HL-60 (cell line): Measurements from ENCODE around the gene LSM2.
A peak's percentile ranks its signal among the peaks of the same experiment; 100 is the strongest.
"Not testable (repeated sequence)": the region's sequence is repeated elsewhere in the genome, so short reads cannot be mapped to it uniquely, and the experiment has no call there.

Source experiments
- DNase-seq, 2 experiments: peaks; one replicate each; pipeline ENCODE4 v3.0.0-alpha.2; 2010 to 2020; ENCODE audit warnings: low read depth in 1 of 2, low spot score in 1 of 2
- H3K27ac ChIP-seq: fragments of 250-450 bp; sonication (Bioruptor Pico); replicated peaks from 2 replicates; pipeline ENCODE4 v1.5.1; 2020; ENCODE audit warnings: mild to moderate bottlenecking, moderate library complexity
- H3K27me3 ChIP-seq: fragments of 250-450 bp; sonication (Bioruptor Pico); 2 replicates; pipeline ENCODE4 v1.5.1; 2021; ENCODE audit warnings: mild to moderate bottlenecking, moderate library complexity; ENCODE audit not compliant: insufficient read depth, poor library complexity, severe bottlenecking
- H3K4me3 ChIP-seq: replicated peaks from 2 replicates; pipeline ENCODE4 v1.5.1; 2011; ENCODE audit warnings: mild to moderate bottlenecking, control low read depth, low read length; ENCODE audit not compliant: insufficient read depth
- GABPA ChIP-seq: IDR thresholded peaks from 2 replicates; pipeline ENCODE4 v1.6.1; 2012; ENCODE audit warnings: low read depth
- POLR2AphosphoS5 ChIP-seq: IDR thresholded peaks from 2 replicates; pipeline ENCODE4 v1.6.1; 2012; ENCODE audit warnings: low read depth
- SPI1 ChIP-seq: IDR thresholded peaks from 2 replicates; pipeline ENCODE4 v1.6.1; 2012; ENCODE audit warnings: low read depth, mild to moderate bottlenecking, borderline replicate concordance
- TF ChIP-seq, protein P1 (sequence below): IDR thresholded peaks from one replicate; pipeline ENCODE4 v1.5.1; 2011; ENCODE audit warnings: low read length, control low read depth, inconsistent platforms; ENCODE audit not compliant: insufficient read depth
- TF ChIP-seq, protein P2 (sequence below): IDR thresholded peaks from 2 replicates; pipeline ENCODE4 v1.6.1; 2012; ENCODE audit warnings: low read depth; ENCODE audit not compliant: insufficient replicate concordance

Gene LSM2

DNA sequence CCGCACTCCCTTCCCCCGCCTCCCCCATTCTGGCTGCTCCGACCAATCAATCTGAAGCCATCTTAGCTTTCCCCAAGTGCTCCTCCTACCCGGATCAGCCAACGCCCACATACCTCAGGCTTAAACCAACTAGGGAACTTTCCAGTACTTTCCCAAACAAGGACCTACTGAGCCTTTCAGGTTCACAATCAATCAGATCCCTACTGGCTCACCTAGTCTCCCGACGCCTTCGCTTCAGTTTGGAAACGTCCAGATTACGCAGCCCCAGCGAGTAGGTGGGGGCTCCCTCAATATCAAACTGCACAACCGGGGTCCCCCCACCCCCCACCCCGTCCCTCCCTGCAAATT is 7.9 kb upstream of the LSM2 start:
- no peak overlapping the region for H3K27ac ChIP-seq
- peak in 1 of 2 experiments; percentile 26 for DNase-seq
- no peak overlapping the region for H3K4me3 ChIP-seq
- H3K27me3 ChIP-seq: no peaks in the 10 kb centered on the region
- TF ChIP-seq, protein P1, sequence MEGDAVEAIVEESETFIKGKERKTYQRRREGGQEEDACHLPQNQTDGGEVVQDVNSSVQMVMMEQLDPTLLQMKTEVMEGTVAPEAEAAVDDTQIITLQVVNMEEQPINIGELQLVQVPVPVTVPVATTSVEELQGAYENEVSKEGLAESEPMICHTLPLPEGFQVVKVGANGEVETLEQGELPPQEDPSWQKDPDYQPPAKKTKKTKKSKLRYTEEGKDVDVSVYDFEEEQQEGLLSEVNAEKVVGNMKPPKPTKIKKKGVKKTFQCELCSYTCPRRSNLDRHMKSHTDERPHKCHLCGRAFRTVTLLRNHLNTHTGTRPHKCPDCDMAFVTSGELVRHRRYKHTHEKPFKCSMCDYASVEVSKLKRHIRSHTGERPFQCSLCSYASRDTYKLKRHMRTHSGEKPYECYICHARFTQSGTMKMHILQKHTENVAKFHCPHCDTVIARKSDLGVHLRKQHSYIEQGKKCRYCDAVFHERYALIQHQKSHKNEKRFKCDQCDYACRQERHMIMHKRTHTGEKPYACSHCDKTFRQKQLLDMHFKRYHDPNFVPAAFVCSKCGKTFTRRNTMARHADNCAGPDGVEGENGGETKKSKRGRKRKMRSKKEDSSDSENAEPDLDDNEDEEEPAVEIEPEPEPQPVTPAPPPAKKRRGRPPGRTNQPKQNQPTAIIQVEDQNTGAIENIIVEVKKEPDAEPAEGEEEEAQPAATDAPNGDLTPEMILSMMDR: no peak
- TF ChIP-seq, protein P2, sequence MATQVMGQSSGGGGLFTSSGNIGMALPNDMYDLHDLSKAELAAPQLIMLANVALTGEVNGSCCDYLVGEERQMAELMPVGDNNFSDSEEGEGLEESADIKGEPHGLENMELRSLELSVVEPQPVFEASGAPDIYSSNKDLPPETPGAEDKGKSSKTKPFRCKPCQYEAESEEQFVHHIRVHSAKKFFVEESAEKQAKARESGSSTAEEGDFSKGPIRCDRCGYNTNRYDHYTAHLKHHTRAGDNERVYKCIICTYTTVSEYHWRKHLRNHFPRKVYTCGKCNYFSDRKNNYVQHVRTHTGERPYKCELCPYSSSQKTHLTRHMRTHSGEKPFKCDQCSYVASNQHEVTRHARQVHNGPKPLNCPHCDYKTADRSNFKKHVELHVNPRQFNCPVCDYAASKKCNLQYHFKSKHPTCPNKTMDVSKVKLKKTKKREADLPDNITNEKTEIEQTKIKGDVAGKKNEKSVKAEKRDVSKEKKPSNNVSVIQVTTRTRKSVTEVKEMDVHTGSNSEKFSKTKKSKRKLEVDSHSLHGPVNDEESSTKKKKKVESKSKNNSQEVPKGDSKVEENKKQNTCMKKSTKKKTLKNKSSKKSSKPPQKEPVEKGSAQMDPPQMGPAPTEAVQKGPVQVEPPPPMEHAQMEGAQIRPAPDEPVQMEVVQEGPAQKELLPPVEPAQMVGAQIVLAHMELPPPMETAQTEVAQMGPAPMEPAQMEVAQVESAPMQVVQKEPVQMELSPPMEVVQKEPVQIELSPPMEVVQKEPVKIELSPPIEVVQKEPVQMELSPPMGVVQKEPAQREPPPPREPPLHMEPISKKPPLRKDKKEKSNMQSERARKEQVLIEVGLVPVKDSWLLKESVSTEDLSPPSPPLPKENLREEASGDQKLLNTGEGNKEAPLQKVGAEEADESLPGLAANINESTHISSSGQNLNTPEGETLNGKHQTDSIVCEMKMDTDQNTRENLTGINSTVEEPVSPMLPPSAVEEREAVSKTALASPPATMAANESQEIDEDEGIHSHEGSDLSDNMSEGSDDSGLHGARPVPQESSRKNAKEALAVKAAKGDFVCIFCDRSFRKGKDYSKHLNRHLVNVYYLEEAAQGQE: no peak
- TF ChIP-seq GABPA: no peak
- TF ChIP-seq SPI1: no peak

DNA sequence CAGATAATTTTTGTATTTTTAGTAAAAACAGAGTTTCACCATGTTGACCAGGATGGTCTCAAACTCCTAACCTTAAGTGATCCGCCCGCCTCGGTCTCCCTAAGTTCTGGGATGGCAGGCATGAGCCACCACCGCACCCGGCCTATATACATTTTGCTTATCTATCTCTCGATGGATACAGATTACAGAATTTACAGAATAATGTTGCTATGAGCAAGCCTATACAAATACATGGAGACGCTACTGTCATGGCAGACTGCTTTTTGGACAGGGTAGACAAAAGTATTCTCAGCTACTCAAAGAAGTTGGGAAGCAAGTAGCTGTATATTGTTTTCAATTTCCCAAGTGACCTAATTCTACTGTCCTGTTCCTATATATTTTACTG is 6.7 kb upstream of the LSM2 start:
- no peak for DNase-seq
- Histone ChIP-seq H3K27ac (peak overlapping the region; percentile 6), H3K27me3 (no peaks in the 10 kb centered on the region), H3K4me3 (no peak overlapping the region)
- TF ChIP-seq, protein P2: no peak
- TF ChIP-seq SPI1: no peak
- TF ChIP-seq GABPA: no peak
- no peak for TF ChIP-seq POLR2AphosphoS5
- TF ChIP-seq, protein P1: no peak

DNA sequence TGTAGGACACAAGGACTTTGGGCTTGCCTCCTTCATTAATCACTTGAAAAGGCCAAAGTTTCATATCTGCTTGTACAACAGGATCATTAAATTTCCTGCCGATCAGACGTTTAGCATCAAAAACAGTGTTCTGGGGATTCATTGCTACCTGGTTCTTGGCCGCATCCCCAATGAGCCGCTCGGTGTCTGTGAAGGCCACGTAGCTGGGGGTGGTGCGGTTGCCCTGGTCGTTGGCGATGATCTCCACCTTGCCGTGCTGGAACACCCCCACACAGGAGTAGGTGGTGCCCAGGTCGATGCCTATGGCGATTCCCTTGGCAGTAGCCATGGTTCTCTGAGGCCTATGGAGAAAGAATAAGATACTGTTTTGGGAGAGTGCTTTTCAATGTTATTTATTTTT is 4.9 kb upstream of the LSM2 start:
- H3K27me3 ChIP-seq: no peaks in the 10 kb centered on the region
- no peak for DNase-seq
- TF ChIP-seq, protein P2: no peak
- H3K4me3 ChIP-seq: no peak overlapping the region
- no peak overlapping the region for H3K27ac ChIP-seq

DNA sequence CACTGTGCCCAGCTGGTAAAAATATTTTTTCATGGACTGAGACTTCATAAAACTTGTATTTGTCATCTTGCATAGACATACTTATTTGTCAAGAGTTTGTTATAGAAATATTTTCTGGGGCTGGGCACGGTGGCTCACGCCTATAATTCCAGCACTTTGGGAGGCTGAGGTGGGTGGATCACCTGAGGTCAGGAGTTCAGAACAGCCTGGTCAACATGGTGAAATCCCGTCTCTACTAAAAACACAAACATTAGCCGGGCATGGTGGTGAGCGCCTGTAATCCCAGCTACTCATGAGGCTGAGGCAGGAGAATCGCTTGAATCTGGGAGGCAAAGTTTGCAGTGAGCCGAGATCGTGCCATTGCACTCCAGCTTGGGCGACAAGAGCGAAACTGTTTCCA is 1.8 kb upstream of the LSM2 start:
- H3K27ac ChIP-seq, DNase-seq, H3K4me3 ChIP-seq, H3K27me3 ChIP-seq: not testable (repeated sequence)
